Measurements from ENCODE around the gene MBNL2.

The MBNL2 gene

GRCh38 chr13:97382276-97382675 is 160.1 kb downstream of the MBNL2 start:
- no peak for DNase-seq (ENCODE audit: low read depth)

GRCh38 chr13:97384371-97384770 is 162.2 kb downstream of the MBNL2 start:
- DNase-seq (ENCODE audit: low read depth): no peak

- DNase-seq (ENCODE audit: low read depth): no peak
Observed at GRCh38 chr13:97385146-97385545, 163.0 kb downstream of the MBNL2 start.

GRCh38 chr13:97385854-97386253 is 163.7 kb downstream of the MBNL2 start:
- DNase-seq (ENCODE audit: low read depth): no peak

GRCh38 chr13:97386801-97387484 is 164.8 kb downstream of the MBNL2 start:
- no peak for DNase-seq (ENCODE audit: low read depth)

GRCh38 chr13:97387485-97387839 is 165.3 kb downstream of the MBNL2 start:
- no peak for DNase-seq (ENCODE audit: low read depth)

GRCh38 chr13:97387890-97388289 is 165.8 kb downstream of the MBNL2 start:
- DNase-seq (ENCODE audit: low read depth): no peak

GRCh38 chr13:97388373-97388772 is 166.2 kb downstream of the MBNL2 start:
- DNase-seq (ENCODE audit: low read depth): no peak

GRCh38 chr13:97390941-97391600 is 168.9 kb downstream of the MBNL2 start:
- no peak for DNase-seq (ENCODE audit: low read depth)

- no peak for DNase-seq (ENCODE audit: low read depth)
Observed at GRCh38 chr13:97392020-97392419, 169.9 kb downstream of the MBNL2 start.

- no peak for DNase-seq (ENCODE audit: low read depth)
Observed at GRCh38 chr13:97394542-97394941, 172.4 kb downstream of the MBNL2 start.

- DNase-seq (ENCODE audit: low read depth): no peak
Observed at GRCh38 chr13:97395447-97396136, 173.5 kb downstream of the MBNL2 start.

GRCh38 chr13:97397267-97397666 is 175.1 kb downstream of the MBNL2 start:
- DNase-seq (ENCODE audit: low read depth): no peak

GRCh38 chr13:97401421-97401820 is 179.3 kb downstream of the MBNL2 start:
- no peak for DNase-seq (ENCODE audit: low read depth)

- no peak for DNase-seq (ENCODE audit: low read depth)
Observed at GRCh38 chr13:97403893-97404750, 182.0 kb downstream of the MBNL2 start.

- no peak for DNase-seq (ENCODE audit: low read depth)
Observed at GRCh38 chr13:97407540-97407939, 185.4 kb downstream of the MBNL2 start.

GRCh38 chr13:97408938-97409337 is 186.8 kb downstream of the MBNL2 start:
- no peak for DNase-seq (ENCODE audit: low read depth)

- no peak for DNase-seq (ENCODE audit: low read depth)
Observed at GRCh38 chr13:97411984-97412383, 189.9 kb downstream of the MBNL2 start.

GRCh38 chr13:97413694-97414093 is 191.6 kb downstream of the MBNL2 start:
- no peak for DNase-seq (ENCODE audit: low read depth)

GRCh38 chr13:97414392-97414791 is 192.3 kb downstream of the MBNL2 start:
- DNase-seq (ENCODE audit: low read depth): no peak

GRCh38 chr13:97417698-97418097 is 195.6 kb downstream of the MBNL2 start:
- no peak for DNase-seq (ENCODE audit: low read depth)

Data from HS-5 (cell line).